ENCODE data around the gene AGPAT2. TPM values are rescaled to one million over a fixed set of nuclear protein-coding genes. Genes with fewer than 3 reads are reported as not detected.
A peak's percentile ranks its signal among the peaks of the same experiment; 100 is the strongest.

The AGPAT2 gene
- total RNA-seq (12.6 TPM), polyA plus RNA-seq (ENCODE audit: insufficient read depth in 1 of 8, insufficient read length in 8 of 8, low replicate concordance in 1 of 8) (10 to 100 TPM; 11.3 to 22.2 (median 14.9) TPM)
- long read RNA-seq, donor 1, transcript AGPAT2-202 (6 exons, 1,512 nt): major isoform, 5 of 23 reads
- long read RNA-seq, donor 1, partial matches to known transcripts: 5 of 23 reads
- long read RNA-seq, donor 1, other reads (novel, unspliced or antisense): 11 of 23 reads
- long read RNA-seq, donor 2, partial matches to known transcripts: 0 of 1 reads
- long read RNA-seq, donor 2, other reads (novel, unspliced or antisense): 0 of 1 reads
- long read RNA-seq, donor 3, transcript AGPAT2-202 (6 exons, 1,512 nt): major isoform, 9 of 47 reads
- long read RNA-seq, donor 3, transcript AGPAT2-204 (4 exons, 808 nt): minor isoform, 8 of 47 reads
- long read RNA-seq, donor 3, partial matches to known transcripts: 29 of 47 reads
- long read RNA-seq, donor 3, other reads (novel, unspliced or antisense): 0 of 47 reads
- long read RNA-seq, donor 4, transcript AGPAT2-202 (6 exons, 1,512 nt): major isoform, 5 of 7 reads
- long read RNA-seq, donor 4, partial matches to known transcripts: 0 of 7 reads
- long read RNA-seq, donor 4, other reads (novel, unspliced or antisense): 0 of 7 reads
- long read RNA-seq, donor 5, transcript AGPAT2-202 (6 exons, 1,512 nt): major isoform, 16 of 21 reads
- long read RNA-seq, donor 5, partial matches to known transcripts: 0 of 21 reads
- long read RNA-seq, donor 5, other reads (novel, unspliced or antisense): 0 of 21 reads
- long read RNA-seq, donor 6, transcript AGPAT2-202 (6 exons, 1,512 nt): major isoform, 8 of 9 reads
- long read RNA-seq, donor 6, partial matches to known transcripts: 0 of 9 reads
- long read RNA-seq, donor 6, other reads (novel, unspliced or antisense): 0 of 9 reads
- long read RNA-seq, donor 7, transcript AGPAT2-202 (6 exons, 1,512 nt): major isoform, 11 of 11 reads
- long read RNA-seq, donor 7, partial matches to known transcripts: 0 of 11 reads
- long read RNA-seq, donor 7, other reads (novel, unspliced or antisense): 0 of 11 reads
- long read RNA-seq, donor 8, transcript AGPAT2-202 (6 exons, 1,512 nt): major isoform, 7 of 8 reads
- long read RNA-seq, donor 8, partial matches to known transcripts: 0 of 8 reads
- long read RNA-seq, donor 8, other reads (novel, unspliced or antisense): 0 of 8 reads
- long read RNA-seq, donor 9, transcript AGPAT2-202 (6 exons, 1,512 nt): major isoform, 8 of 74 reads
- long read RNA-seq, donor 9, partial matches to known transcripts: 48 of 74 reads
- long read RNA-seq, donor 9, other reads (novel, unspliced or antisense): 17 of 74 reads
- long read RNA-seq, donor 10, transcript AGPAT2-202 (6 exons, 1,512 nt): major isoform, 11 of 11 reads
- long read RNA-seq, donor 10, partial matches to known transcripts: 0 of 11 reads
- long read RNA-seq, donor 10, other reads (novel, unspliced or antisense): 0 of 11 reads
- long read RNA-seq, donor 11, transcript AGPAT2-202 (6 exons, 1,512 nt): major isoform, 7 of 11 reads
- long read RNA-seq, donor 11, partial matches to known transcripts: 0 of 11 reads
- long read RNA-seq, donor 11, other reads (novel, unspliced or antisense): 0 of 11 reads

DNA sequence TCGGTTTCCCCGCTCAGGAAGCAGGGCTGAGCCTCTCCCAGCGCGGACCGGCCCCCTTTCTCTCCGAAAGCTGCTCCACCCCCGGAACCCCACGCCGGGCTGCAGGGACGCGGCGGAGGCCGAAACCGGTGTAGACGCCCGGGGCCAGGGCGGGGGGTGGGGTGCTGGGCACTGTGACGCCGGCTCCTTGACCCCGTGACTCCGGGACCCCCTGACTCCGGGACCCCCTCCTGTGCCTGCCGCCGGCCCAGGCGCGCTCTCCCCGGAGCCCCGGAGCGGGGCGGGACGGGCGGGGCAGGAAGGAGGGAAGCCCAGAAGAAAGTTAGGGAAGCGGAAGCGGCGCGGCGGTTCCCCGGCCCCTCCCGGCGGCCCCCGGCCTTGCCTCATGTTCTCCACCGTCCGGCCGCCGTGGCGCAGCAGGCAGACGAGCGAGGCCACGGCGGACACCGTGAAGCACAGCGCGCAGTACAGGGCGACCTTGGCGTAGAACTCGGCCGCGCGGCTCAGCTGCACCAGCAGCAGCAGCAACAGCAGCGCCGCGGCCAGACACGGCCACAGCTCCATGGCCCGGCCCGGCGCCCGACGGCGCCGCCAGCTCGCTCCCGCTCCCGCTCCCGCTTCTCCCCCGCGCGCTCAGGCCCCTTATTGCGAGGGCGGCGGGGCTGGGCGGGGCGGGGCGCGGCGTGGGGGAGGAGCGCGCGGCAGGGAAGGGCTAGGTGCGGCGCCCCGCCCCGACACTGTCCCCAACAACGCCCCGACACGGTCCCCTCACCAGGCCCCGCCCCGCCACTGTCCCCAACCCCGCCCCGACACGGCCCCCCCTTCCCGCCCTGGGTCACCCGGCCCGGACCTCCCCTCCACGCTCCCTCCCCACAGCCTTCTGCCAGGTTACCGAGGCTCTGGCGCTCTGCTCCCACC lies at the start of gene AGPAT2:
Gene AGPAT2, minus strand, starts transcription at position 664 of the 918 bp plus-strand sequence. Its CDS starts 100 bp downstream, at position 564.
- Histone ChIP-seq H3K4me3 (ENCODE audit: low read length) (peak within 1 kb of the TSS; percentile 80), H3K9me3 (replicated peaks; ENCODE audit: control insufficient read depth, low read depth, low read length) (no peaks in the 10 kb centered on the region), H3K4me1 (ENCODE audit: control insufficient read depth, insufficient read depth, low read length) (peaks cover 56% of the 10 kb centered on the region), H3K36me3 (ENCODE audit: control insufficient read depth, insufficient read depth, low read length) (peaks cover 8% of the 10 kb centered on the region), H3K27me3 (ENCODE audit: control insufficient read depth, insufficient read depth, low read length) (no peaks in the 10 kb centered on the region), H3K27ac (ENCODE audit: low read length) (peak within 1 kb of the TSS; percentile 7)
- under 1% methylated on average over 81 of the region's 106 CpGs for WGBS (ENCODE audit: insufficient coverage)
- peak; percentile 74 for DNase-seq

DNA sequence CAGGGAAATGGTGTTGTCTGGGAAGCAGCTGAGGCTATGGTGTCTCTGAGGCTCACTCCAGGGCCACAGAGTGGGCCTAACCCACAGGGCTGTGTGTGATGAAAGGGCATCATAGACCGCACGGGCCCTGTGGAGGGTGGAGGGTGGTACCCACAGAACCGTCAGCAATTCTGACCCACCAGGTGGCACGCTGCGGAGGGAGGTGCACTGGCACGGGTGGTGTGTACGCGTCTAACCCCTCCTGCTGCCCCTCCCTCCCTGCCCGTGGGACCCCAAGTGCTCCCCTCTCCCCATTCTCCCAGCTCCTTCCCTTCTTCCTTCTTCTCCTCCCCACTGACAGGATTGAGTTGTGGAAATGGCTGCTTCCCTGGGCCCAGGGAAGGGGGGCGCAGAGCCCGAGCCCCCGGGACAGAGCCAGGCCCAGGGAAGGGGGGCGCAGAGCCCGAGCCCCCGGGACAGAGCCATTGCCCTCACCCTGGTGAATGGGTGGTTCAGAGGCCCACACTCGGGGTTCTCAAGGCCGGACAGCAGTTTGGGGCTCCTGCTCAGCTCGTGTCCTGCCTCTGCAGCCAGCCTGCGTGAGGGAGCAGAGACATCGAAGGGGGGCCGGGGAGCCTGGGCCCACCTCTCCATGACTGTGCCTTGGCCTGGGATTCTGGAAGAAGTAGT lies 48.7 kb upstream of the AGPAT2 start:
- H3K27me3 ChIP-seq (ENCODE audit: control insufficient read depth, insufficient read depth, low read length): peaks cover 28% of the 10 kb centered on the region
- DNase-seq: no peak
- H3K4me3 ChIP-seq (ENCODE audit: low read length): no peak overlapping the region
- peaks cover 5% of the 10 kb centered on the region for H3K4me1 ChIP-seq (ENCODE audit: control insufficient read depth, insufficient read depth, low read length)
- H3K36me3 ChIP-seq (ENCODE audit: control insufficient read depth, insufficient read depth, low read length): no peaks in the 10 kb centered on the region
- 76% methylated on average over 12 of the region's 21 CpGs for WGBS (ENCODE audit: insufficient coverage)
- H3K27ac ChIP-seq (ENCODE audit: low read length): no peak overlapping the region
- H3K9me3 ChIP-seq (replicated peaks; ENCODE audit: control insufficient read depth, low read depth, low read length): no peaks in the 10 kb centered on the region

GRCh38 chr9:136734837-136735496 lies 47.7 kb upstream of the AGPAT2 start:
- 66% methylated on average over 12 of the region's 12 CpGs for WGBS (ENCODE audit: insufficient coverage)
- H3K27me3 ChIP-seq (ENCODE audit: control insufficient read depth, insufficient read depth, low read length): peaks cover 18% of the 10 kb centered on the region
- no peak for DNase-seq
- no peak overlapping the region for H3K4me3 ChIP-seq (ENCODE audit: low read length)
- H3K27ac ChIP-seq (ENCODE audit: low read length): no peak overlapping the region
- H3K9me3 ChIP-seq (replicated peaks; ENCODE audit: control insufficient read depth, low read depth, low read length): no peaks in the 10 kb centered on the region
- no peaks in the 10 kb centered on the region for H3K36me3 ChIP-seq (ENCODE audit: control insufficient read depth, insufficient read depth, low read length)
- no peaks in the 10 kb centered on the region for H3K4me1 ChIP-seq (ENCODE audit: control insufficient read depth, insufficient read depth, low read length)

- H3K27ac ChIP-seq (ENCODE audit: low read length): no peak overlapping the region
- H3K4me1 ChIP-seq (ENCODE audit: control insufficient read depth, insufficient read depth, low read length): peaks cover 10% of the 10 kb centered on the region
- H3K9me3 ChIP-seq (replicated peaks; ENCODE audit: control insufficient read depth, low read depth, low read length): no peaks in the 10 kb centered on the region
- 59% methylated on average over 9 of the region's 12 CpGs for WGBS (ENCODE audit: insufficient coverage)
- no peak overlapping the region for H3K4me3 ChIP-seq (ENCODE audit: low read length)
- H3K27me3 ChIP-seq (ENCODE audit: control insufficient read depth, insufficient read depth, low read length): peaks cover 6% of the 10 kb centered on the region
- H3K36me3 ChIP-seq (ENCODE audit: control insufficient read depth, insufficient read depth, low read length): no peaks in the 10 kb centered on the region
- DNase-seq: no peak
Measured at GRCh38 chr9:136733611-136734010, 46.4 kb upstream of the AGPAT2 start.

DNA sequence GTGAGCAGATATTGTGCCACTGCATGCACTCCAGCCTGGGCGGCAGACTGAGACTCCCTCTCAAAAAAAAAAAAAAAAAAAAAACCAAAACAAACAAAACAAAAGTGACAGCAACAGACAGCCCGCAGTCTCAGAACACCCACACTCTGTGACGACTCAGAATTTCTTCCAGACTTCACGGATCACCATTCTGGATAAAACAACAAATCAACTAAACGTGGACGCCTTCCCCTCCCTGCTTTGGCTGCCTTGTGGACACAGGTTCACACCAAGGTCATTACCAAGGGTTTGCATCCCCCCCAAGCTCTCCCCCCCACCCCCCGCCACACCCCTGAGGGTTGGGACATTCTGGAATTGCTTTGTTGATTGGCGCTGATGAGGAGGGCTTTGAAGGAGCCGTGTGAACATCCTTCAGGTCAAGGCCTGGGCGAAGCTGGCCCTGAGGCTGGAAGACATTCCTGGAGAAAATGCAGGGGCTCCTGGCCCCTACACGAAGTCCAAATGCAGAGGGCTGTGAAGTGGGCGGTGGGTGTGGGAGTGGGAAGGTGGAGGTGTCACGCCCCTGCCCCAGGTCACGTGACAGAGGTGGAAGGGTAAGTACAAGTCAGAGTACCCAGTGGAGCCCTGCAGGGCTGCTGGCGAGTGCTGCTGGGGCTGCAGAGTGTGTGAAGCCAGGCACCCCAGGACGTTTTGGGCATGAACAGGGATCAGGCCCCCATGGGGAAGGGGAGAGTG lies 45.4 kb upstream of the AGPAT2 start:
- no peak for DNase-seq
- 53% methylated on average over 10 of the region's 16 CpGs for WGBS (ENCODE audit: insufficient coverage)
- H3K27me3 ChIP-seq (ENCODE audit: control insufficient read depth, insufficient read depth, low read length): no peaks in the 10 kb centered on the region

DNA sequence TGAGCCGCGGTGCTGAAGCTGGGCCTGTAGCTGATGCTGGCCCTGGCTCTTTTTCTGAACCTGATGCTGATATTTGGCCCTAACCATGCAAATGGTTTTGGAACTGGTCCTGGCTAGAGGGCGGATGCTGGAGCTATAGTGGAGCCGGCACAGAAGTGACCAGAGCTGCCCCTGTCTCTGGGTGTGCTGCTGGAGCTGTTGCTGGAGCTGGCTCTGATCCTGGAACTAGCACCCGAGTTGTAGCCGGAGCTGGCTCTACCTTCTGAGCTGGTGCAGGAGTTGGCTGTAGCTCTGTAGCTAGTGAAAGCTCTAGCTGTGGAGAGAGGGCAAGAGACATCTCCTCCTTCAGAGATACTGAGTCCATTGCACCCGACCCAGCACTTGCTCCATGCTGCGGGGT lies 42.7 kb upstream of the AGPAT2 start:
- Histone ChIP-seq H3K27me3 (ENCODE audit: control insufficient read depth, insufficient read depth, low read length) (no peaks in the 10 kb centered on the region), H3K9me3 (replicated peaks; ENCODE audit: control insufficient read depth, low read depth, low read length) (no peaks in the 10 kb centered on the region), H3K36me3 (ENCODE audit: control insufficient read depth, insufficient read depth, low read length) (peaks cover 19% of the 10 kb centered on the region), H3K4me1 (ENCODE audit: control insufficient read depth, insufficient read depth, low read length) (peaks cover 35% of the 10 kb centered on the region), H3K27ac (ENCODE audit: low read length) (no peak overlapping the region), H3K4me3 (ENCODE audit: low read length) (no peak overlapping the region)
- WGBS (ENCODE audit: insufficient coverage): 86% methylated on average over 7 of the region's 8 CpGs
- DNase-seq: no peak

More for the DNA sequence above, 45.4 kb upstream of the AGPAT2 start:
- Histone ChIP-seq H3K27ac (ENCODE audit: low read length) (no peak overlapping the region), H3K4me1 (ENCODE audit: control insufficient read depth, insufficient read depth, low read length) (peaks cover 13% of the 10 kb centered on the region), H3K36me3 (ENCODE audit: control insufficient read depth, insufficient read depth, low read length) (no peaks in the 10 kb centered on the region), H3K9me3 (replicated peaks; ENCODE audit: control insufficient read depth, low read depth, low read length) (no peaks in the 10 kb centered on the region), H3K4me3 (ENCODE audit: low read length) (no peak overlapping the region)

- Histone ChIP-seq H3K36me3 (ENCODE audit: control insufficient read depth, insufficient read depth, low read length) (peaks cover 26% of the 10 kb centered on the region), H3K4me1 (ENCODE audit: control insufficient read depth, insufficient read depth, low read length) (peaks cover 35% of the 10 kb centered on the region), H3K27me3 (ENCODE audit: control insufficient read depth, insufficient read depth, low read length) (no peaks in the 10 kb centered on the region), H3K4me3 (ENCODE audit: low read length) (peak overlapping the region; percentile 92), H3K9me3 (replicated peaks; ENCODE audit: control insufficient read depth, low read depth, low read length) (no peaks in the 10 kb centered on the region), H3K27ac (ENCODE audit: low read length) (no peak overlapping the region)
- WGBS (ENCODE audit: insufficient coverage): 65% methylated on average over 7 of the region's 7 CpGs
- DNase-seq: no peak
Measured at GRCh38 chr9:136729144-136729543, 41.9 kb upstream of the AGPAT2 start.

All from muscle of leg (tissue), 16 donors.